DOHH2 (cell line): ENCODE measurements around the gene MEF2A.

Experiments
- EZH2phosphoT487 ChIP-seq: fragments of 200-600 bp; sonication (generic); IDR thresholded peaks from 2 replicates; pipeline ENCODE4 v1.6.1; 2017; ENCODE audit warnings: borderline replicate concordance, mild to moderate bottlenecking, antibody characterized with exemption, low read length, moderate library complexity, mixed read lengths
- TF ChIP-seq, protein P1 (sequence below): fragments of 200-600 bp; sonication (generic); IDR thresholded peaks from one replicate; pipeline ENCODE4 v1.5.1; 2014; ENCODE audit warnings: antibody characterized with exemption, mild to moderate bottlenecking, low read depth, low read length; ENCODE audit not compliant: poor library complexity, severe bottlenecking

DNA sequence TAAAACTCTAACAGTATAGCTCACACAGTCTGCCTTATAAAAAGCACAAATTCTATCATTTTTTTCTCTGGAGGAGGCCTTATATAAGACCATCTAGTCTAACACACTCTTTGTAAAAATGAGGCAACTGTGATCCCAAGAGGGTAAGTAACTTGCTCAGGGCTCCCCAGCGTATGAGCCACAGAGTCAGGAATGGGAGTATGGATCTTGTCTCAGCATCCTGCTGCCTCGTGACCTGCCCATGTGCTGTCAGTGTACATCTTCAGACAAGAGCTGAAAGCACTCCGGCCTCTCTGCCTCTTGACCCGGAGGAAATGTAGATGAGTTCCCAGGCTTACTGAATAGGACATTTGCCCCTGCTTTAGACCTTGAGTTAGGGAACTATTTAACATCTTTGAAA is 28.4 kb upstream of the MEF2A start:
- TF ChIP-seq, protein P1, sequence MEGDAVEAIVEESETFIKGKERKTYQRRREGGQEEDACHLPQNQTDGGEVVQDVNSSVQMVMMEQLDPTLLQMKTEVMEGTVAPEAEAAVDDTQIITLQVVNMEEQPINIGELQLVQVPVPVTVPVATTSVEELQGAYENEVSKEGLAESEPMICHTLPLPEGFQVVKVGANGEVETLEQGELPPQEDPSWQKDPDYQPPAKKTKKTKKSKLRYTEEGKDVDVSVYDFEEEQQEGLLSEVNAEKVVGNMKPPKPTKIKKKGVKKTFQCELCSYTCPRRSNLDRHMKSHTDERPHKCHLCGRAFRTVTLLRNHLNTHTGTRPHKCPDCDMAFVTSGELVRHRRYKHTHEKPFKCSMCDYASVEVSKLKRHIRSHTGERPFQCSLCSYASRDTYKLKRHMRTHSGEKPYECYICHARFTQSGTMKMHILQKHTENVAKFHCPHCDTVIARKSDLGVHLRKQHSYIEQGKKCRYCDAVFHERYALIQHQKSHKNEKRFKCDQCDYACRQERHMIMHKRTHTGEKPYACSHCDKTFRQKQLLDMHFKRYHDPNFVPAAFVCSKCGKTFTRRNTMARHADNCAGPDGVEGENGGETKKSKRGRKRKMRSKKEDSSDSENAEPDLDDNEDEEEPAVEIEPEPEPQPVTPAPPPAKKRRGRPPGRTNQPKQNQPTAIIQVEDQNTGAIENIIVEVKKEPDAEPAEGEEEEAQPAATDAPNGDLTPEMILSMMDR = no peak
- no peak for TF ChIP-seq EZH2phosphoT487
